K562 (cell line): Measurements from ENCODE around the gene PSMA7. TPM values are rescaled to one million over a fixed set of nuclear protein-coding genes. Genes with fewer than 3 reads are reported as not detected.
A peak's percentile ranks its signal among the peaks of the same experiment; 100 is the strongest.

Source experiments
- BDP1 ChIP-seq: IDR thresholded peaks from 3 replicates; pipeline ENCODE4 v1.6.1; 2011; ENCODE audit not compliant: insufficient read length, insufficient read depth
- CAMTA2 ChIP-seq: fragments of 250-450 bp; sonication (Bioruptor Pico); conservative IDR thresholded peaks from 2 replicates; pipeline ENCODE4 v1.5.1; 2022
- CBX8 ChIP-seq: fragments of 200-600 bp; sonication (generic); IDR thresholded peaks from 2 replicates; pipeline ENCODE4 v1.6.1; 2012; ENCODE audit warnings: borderline replicate concordance, mixed run types, low read depth, mild to moderate bottlenecking, moderate library complexity, mixed read lengths, low read length, control low read depth, inconsistent platforms; ENCODE audit not compliant: poor library complexity, severe bottlenecking; ENCODE audit errors: extremely low read depth
- CHD1 ChIP-seq: fragments of 200-600 bp; sonication (generic); IDR thresholded peaks from one replicate; pipeline ENCODE4 v1.6.1; 2012; ENCODE audit warnings: mild to moderate bottlenecking, moderate library complexity, low read length, inconsistent platforms
- DLX4 ChIP-seq: fragments of 250-450 bp; sonication (Bioruptor Pico); IDR thresholded peaks from 2 replicates; pipeline ENCODE4 v1.6.1; 2021; ENCODE audit warnings: mild to moderate bottlenecking
- HNRNPH1 ChIP-seq: fragments of 200-400 bp; formaldehyde crosslinking; optimal IDR thresholded peaks from 2 replicates; pipeline ENCODE3; 2017; ENCODE audit warnings: low read depth, mild to moderate bottlenecking, low read length, moderate library complexity
- KLF1 ChIP-seq: fragments of 450-650 bp; IDR thresholded peaks from 2 replicates; pipeline ENCODE4 v1.6.1; 2016; ENCODE audit warnings: missing genetic modification characterization, missing compliant biosample characterization
- MCM7 ChIP-seq, 2 experiments: fragments of 450-650 bp; IDR thresholded peaks; 2 replicates each; pipeline ENCODE4 v1.6.1; 2016 to 2018
- MTA2 ChIP-seq: fragments of 450-650 bp; IDR thresholded peaks from 2 replicates; pipeline ENCODE4 v1.6.1; 2016; ENCODE audit warnings: low read depth
- POLR2AphosphoS5 ChIP-seq: IDR thresholded peaks from 2 replicates; pipeline ENCODE4 v1.6.1; 2011; ENCODE audit warnings: mild to moderate bottlenecking, low read depth, low read length, moderate library complexity; ENCODE audit not compliant: control insufficient read depth, insufficient read depth
- TAF7 ChIP-seq: fragments of 450-650 bp; IDR thresholded peaks from 2 replicates; pipeline ENCODE4 v1.6.1; 2016; ENCODE audit warnings: missing genetic modification characterization, missing compliant biosample characterization
- TRIM24 ChIP-seq, 2 experiments: fragments of 450-650 bp; IDR thresholded peaks; 2 replicates each; pipeline ENCODE4 v1.6.1; 2016
- XRCC5 ChIP-seq: fragments of 200-400 bp; formaldehyde crosslinking; IDR thresholded peaks from 2 replicates; pipeline ENCODE4 v1.6.1; 2017; ENCODE audit warnings: low read depth, mild to moderate bottlenecking, low read length
- ZBTB43 ChIP-seq: sonication (generic); formaldehyde crosslinking; IDR thresholded peaks from 2 replicates; pipeline ENCODE4 v1.8.0; 2023; ENCODE audit warnings: mild to moderate bottlenecking, missing genetic modification reagents
- ZNF175 ChIP-seq: fragments of 200-800 bp; sonication (Bioruptor generic); IDR thresholded peaks from 2 replicates; pipeline ENCODE4 v1.6.1; 2016; ENCODE audit warnings: low read depth, mild to moderate bottlenecking, missing genetic modification characterization, missing compliant biosample characterization
- ZNF717 ChIP-seq: fragments of 250-450 bp; sonication (Bioruptor Pico); IDR thresholded peaks from 2 replicates; pipeline ENCODE4 v1.5.0; 2021
- polyA plus RNA-seq, 8 experiments: library from polyadenylated mRNA; depleted of rRNA in 4 of 8; stranded (reverse) in 5 of 8; unstranded in 3 of 8; fragments of >200 nt; fragmentation: Nextera tagmentation in 2 of 8; fragmentation: Illumina TruSeq in 1 of 8; extraction: Ambion mirVana in 2 of 8; extraction: Trizol in 1 of 8; gene quantifications; 2 replicates each; pipeline versions ENCODE4 v1.2.1 to v1.2.3, GENCODE V29; 2011 to 2014; ENCODE audit warnings: inconsistent platforms in 1 of 8, missing spikeins in 1 of 8
- total RNA-seq, 7 experiments: library from RNA; depleted of rRNA in 6 of 7; stranded (reverse); fragments of >200 nt in 6 of 7; fragmentation: Illumina TruSeq in 2 of 7; extraction: Trizol in 2 of 7; gene quantifications; 2 replicates each; pipeline versions ENCODE4 v1.2.1 to v1.2.3, GENCODE V29; 2011 to 2021; ENCODE audit warnings: low replicate concordance in 1 of 7
- TF ChIP-seq, protein P1 (sequence below): fragments of 250-450 bp; sonication (Bioruptor Pico); IDR thresholded peaks from 2 replicates; pipeline ENCODE4 v1.8.0; 2021; ENCODE audit warnings: moderate library complexity, mild to moderate bottlenecking, inconsistent platforms
- TF ChIP-seq, protein P2 (sequence below): fragments of 200-400 bp; formaldehyde crosslinking; IDR thresholded peaks from 2 replicates; pipeline ENCODE4 v1.6.1; 2017; ENCODE audit warnings: mild to moderate bottlenecking, low read depth, low read length, moderate library complexity
- TF ChIP-seq, protein P3 (sequence below): sonication (generic); formaldehyde crosslinking; IDR thresholded peaks from 2 replicates; pipeline ENCODE4 v1.8.1; 2023; ENCODE audit warnings: mild to moderate bottlenecking, missing genetic modification reagents
- TF ChIP-seq, protein P4 (sequence below): fragments of 250-450 bp; sonication (Bioruptor Pico); IDR thresholded peaks from 2 replicates; pipeline ENCODE4 v1.8.0; 2022; ENCODE audit warnings: inconsistent platforms

The PSMA7 gene
- total and polyA plus RNA-seq, 9 of the 15 experiments (the other 6 are each of a cell fraction or from before 2014, with no cell fraction given): 257 to 510 (median 393) TPM

GRCh38 chr20:62182469-62183425 lies 39.6 kb upstream of the PSMA7 start, which contains the start of gene MTG2 (continued):
- TF ChIP-seq KLF1 (0 out of 2 replicates have a peak, but pooled peaks have one; percentile 41), CHD1 (peak; percentile 46), XRCC5 (no peak), DLX4 (CRISPR knock-in tag) (no peak), HNRNPH1 (no peak), MTA2 (peak; percentile 24; the same call in 1 of the 2 replicates), ZBTB43 (CRISPR knock-in tag) (no peak), BDP1 (no peak), TRIM24 (IDR thresholded peaks at IDR 0.05) (peak in 1 of 2 experiments; percentile 50; a peak in 1 of 4 replicates), CAMTA2 (CRISPR knock-in tag) (no peak), MCM7 (IDR thresholded peaks at IDR 0.05) (no peak), CBX8 (no peak), POLR2AphosphoS5 (peak; percentile 93), ZNF175 (CRISPR knock-in tag) (no peak), TAF7 (tag) (peak; percentile 55; the same call in 1 of the 2 replicates), ZNF717 (no peak)
- TF ChIP-seq, protein P1, sequence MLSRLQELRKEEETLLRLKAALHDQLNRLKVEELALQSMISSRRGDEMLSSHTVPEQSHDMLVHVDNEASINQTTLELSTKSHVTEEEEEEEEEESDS (CRISPR knock-in tag): no peak
- TF ChIP-seq, protein P2, sequence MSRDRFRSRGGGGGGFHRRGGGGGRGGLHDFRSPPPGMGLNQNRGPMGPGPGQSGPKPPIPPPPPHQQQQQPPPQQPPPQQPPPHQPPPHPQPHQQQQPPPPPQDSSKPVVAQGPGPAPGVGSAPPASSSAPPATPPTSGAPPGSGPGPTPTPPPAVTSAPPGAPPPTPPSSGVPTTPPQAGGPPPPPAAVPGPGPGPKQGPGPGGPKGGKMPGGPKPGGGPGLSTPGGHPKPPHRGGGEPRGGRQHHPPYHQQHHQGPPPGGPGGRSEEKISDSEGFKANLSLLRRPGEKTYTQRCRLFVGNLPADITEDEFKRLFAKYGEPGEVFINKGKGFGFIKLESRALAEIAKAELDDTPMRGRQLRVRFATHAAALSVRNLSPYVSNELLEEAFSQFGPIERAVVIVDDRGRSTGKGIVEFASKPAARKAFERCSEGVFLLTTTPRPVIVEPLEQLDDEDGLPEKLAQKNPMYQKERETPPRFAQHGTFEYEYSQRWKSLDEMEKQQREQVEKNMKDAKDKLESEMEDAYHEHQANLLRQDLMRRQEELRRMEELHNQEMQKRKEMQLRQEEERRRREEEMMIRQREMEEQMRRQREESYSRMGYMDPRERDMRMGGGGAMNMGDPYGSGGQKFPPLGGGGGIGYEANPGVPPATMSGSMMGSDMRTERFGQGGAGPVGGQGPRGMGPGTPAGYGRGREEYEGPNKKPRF: no peak
- TF ChIP-seq, protein P3, sequence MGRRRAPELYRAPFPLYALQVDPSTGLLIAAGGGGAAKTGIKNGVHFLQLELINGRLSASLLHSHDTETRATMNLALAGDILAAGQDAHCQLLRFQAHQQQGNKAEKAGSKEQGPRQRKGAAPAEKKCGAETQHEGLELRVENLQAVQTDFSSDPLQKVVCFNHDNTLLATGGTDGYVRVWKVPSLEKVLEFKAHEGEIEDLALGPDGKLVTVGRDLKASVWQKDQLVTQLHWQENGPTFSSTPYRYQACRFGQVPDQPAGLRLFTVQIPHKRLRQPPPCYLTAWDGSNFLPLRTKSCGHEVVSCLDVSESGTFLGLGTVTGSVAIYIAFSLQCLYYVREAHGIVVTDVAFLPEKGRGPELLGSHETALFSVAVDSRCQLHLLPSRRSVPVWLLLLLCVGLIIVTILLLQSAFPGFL (CRISPR knock-in tag): 0 out of 2 replicates have a peak, but pooled peaks have one; percentile 67
- TF ChIP-seq, protein P4, sequence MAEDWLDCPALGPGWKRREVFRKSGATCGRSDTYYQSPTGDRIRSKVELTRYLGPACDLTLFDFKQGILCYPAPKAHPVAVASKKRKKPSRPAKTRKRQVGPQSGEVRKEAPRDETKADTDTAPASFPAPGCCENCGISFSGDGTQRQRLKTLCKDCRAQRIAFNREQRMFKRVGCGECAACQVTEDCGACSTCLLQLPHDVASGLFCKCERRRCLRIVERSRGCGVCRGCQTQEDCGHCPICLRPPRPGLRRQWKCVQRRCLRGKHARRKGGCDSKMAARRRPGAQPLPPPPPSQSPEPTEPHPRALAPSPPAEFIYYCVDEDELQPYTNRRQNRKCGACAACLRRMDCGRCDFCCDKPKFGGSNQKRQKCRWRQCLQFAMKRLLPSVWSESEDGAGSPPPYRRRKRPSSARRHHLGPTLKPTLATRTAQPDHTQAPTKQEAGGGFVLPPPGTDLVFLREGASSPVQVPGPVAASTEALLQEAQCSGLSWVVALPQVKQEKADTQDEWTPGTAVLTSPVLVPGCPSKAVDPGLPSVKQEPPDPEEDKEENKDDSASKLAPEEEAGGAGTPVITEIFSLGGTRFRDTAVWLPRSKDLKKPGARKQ: no peak
